Mucosa of descending colon (tissue), 3 donors: ENCODE measurements around the gene IGSF9B. TPM values are rescaled to one million over a fixed set of nuclear protein-coding genes. Genes with fewer than 3 reads are reported as not detected.

Experiments
- ATAC-seq: fragments of 200-7000 bp; cut with Tn5 transposase; one replicate; pipeline ENCODE4 v1.9.1; 2020; ENCODE audit warnings: mild to moderate bottlenecking, moderate library complexity
- DNase-seq, 3 donors: peaks; one replicate each; pipeline ENCODE4 v3.0.0-alpha.2; 2020
- H3K36me3 ChIP-seq: fragments of 200-600 bp; one replicate; pipeline ENCODE4 v1.8.0; 2021; ENCODE audit warnings: low read depth, mild to moderate bottlenecking
- H3K4me1 ChIP-seq: fragments of 200-600 bp; one replicate; pipeline ENCODE4 v1.8.0; 2021; ENCODE audit warnings: low read depth, mild to moderate bottlenecking
- H3K4me3 ChIP-seq: fragments of 200-600 bp; one replicate; pipeline ENCODE4 v1.8.0; 2021; ENCODE audit warnings: mild to moderate bottlenecking
- H3K9me3 ChIP-seq: fragments of 200-600 bp; one replicate; pipeline ENCODE4 v1.8.0; 2021; ENCODE audit warnings: mild to moderate bottlenecking
- CTCF ChIP-seq: fragments of 200-600 bp; IDR thresholded peaks from one replicate; pipeline ENCODE4 v1.8.0; 2022; ENCODE audit warnings: antibody characterized with exemption, mild to moderate bottlenecking
- intact Hi-C, 2 donors: fragments of 100-400 bp; cut with DNase I in 1 of 2; cut with micrococcal nuclease in 1 of 2; formaldehyde crosslinking; loops; one replicate each; pipeline versions ENCODE4 v1.11.0 to v1.11.1; 2022; cut with DNase I, micrococcal nuclease
- total RNA-seq, 3 donors: library from RNA; stranded (reverse); fragmentation: NEBNext Ultra II Directional in 2 of 3; extraction: Animal tissue kit (Norgen Biotek cat#: 25700) in 2 of 3; gene quantifications; one replicate each; pipeline versions ENCODE4 v1.2.1 to v1.2.4, GENCODE V29; 2021 to 2023
- donor health status: DM: no; HTN: no; CAD: no; lungs with moderate emphysema.
- donor health status: DM: no; HTN: no; CAD: no.
- donor health status: DM: no; HTN: yes; CAD: no.

IGSF9B gene
- total RNA-seq, 3 donors from 2014 or later = 5.2 to 42.6 (median 5.8) TPM

- ATAC-seq = no peak
- intact Hi-C loops = no loop called here
These were observed 25.4 kb upstream of the IGSF9B start for GRCh38 chr11:133982151-133982550.

GRCh38 chr11:133981156-133981555 is 24.4 kb upstream of the IGSF9B start:
- ATAC-seq = no peak
- Histone ChIP-seq H3K4me1 (no peaks in the 10 kb centered on the region), H3K9me3 (no peaks in the 10 kb centered on the region), H3K36me3 (no peaks in the 10 kb centered on the region), H3K4me3 (no peak overlapping the region)
- DNase-seq = no peak
- intact Hi-C loops = no loop called here
- no peak for TF ChIP-seq CTCF

More at GRCh38 chr11:133982151-133982550, 25.4 kb upstream of the IGSF9B start:
- Histone ChIP-seq H3K4me3 (no peak overlapping the region), H3K4me1 (no peaks in the 10 kb centered on the region), H3K36me3 (no peaks in the 10 kb centered on the region), H3K9me3 (no peaks in the 10 kb centered on the region)
- no peak for DNase-seq
- no peak for TF ChIP-seq CTCF

- DNase-seq (no peak), ATAC-seq (no peak)
- intact Hi-C loops = no loop called here
- Histone ChIP-seq H3K36me3 (no peaks in the 10 kb centered on the region), H3K4me1 (no peaks in the 10 kb centered on the region), H3K4me3 (no peak overlapping the region), H3K9me3 (no peaks in the 10 kb centered on the region)
- no peak for TF ChIP-seq CTCF
These were observed 23.9 kb upstream of the IGSF9B start for GRCh38 chr11:133980665-133981064.

- ATAC-seq = no peak
These were observed 22.0 kb upstream of the IGSF9B start for GRCh38 chr11:133978794-133979193.

GRCh38 chr11:133977067-133977677 is 20.4 kb upstream of the IGSF9B start:
- ATAC-seq (no peak), DNase-seq (no peak)
- no peaks in the 10 kb centered on the region for H3K4me1 ChIP-seq
- intact Hi-C loops = no loop called here
- no peaks in the 10 kb centered on the region for H3K36me3 ChIP-seq
- TF ChIP-seq CTCF = no peak
- H3K4me3 ChIP-seq = no peak overlapping the region
- H3K9me3 ChIP-seq = no peaks in the 10 kb centered on the region

More at GRCh38 chr11:133978794-133979193, 22.0 kb upstream of the IGSF9B start:
- TF ChIP-seq CTCF = no peak
- Histone ChIP-seq H3K9me3 (no peaks in the 10 kb centered on the region), H3K36me3 (no peaks in the 10 kb centered on the region), H3K4me3 (no peak overlapping the region), H3K4me1 (no peaks in the 10 kb centered on the region)
- intact Hi-C loops = no loop called here
- DNase-seq = no peak

GRCh38 chr11:133975488-133975849 is 18.7 kb upstream of the IGSF9B start:
- H3K9me3 ChIP-seq = no peaks in the 10 kb centered on the region
- ATAC-seq = no peak
- DNase-seq = no peak
- no peak overlapping the region for H3K4me3 ChIP-seq
- TF ChIP-seq CTCF = no peak
- H3K4me1 ChIP-seq = no peaks in the 10 kb centered on the region
- intact Hi-C loops = no loop called here
- H3K36me3 ChIP-seq = no peaks in the 10 kb centered on the region
